HPDE6-E6E7 (cell line): Measurements from ENCODE around the gene SKIDA1.
"Not testable (repeated sequence)": the region's sequence is repeated elsewhere in the genome, so short reads cannot be mapped to it uniquely, and the experiment has no call there.

Experiments
- DNase-seq: peaks from one replicate; pipeline ENCODE4 v3.0.0; 2011; ENCODE audit warnings: missing footprints; ENCODE audit errors: extremely low spot score

SKIDA1 gene

DNA sequence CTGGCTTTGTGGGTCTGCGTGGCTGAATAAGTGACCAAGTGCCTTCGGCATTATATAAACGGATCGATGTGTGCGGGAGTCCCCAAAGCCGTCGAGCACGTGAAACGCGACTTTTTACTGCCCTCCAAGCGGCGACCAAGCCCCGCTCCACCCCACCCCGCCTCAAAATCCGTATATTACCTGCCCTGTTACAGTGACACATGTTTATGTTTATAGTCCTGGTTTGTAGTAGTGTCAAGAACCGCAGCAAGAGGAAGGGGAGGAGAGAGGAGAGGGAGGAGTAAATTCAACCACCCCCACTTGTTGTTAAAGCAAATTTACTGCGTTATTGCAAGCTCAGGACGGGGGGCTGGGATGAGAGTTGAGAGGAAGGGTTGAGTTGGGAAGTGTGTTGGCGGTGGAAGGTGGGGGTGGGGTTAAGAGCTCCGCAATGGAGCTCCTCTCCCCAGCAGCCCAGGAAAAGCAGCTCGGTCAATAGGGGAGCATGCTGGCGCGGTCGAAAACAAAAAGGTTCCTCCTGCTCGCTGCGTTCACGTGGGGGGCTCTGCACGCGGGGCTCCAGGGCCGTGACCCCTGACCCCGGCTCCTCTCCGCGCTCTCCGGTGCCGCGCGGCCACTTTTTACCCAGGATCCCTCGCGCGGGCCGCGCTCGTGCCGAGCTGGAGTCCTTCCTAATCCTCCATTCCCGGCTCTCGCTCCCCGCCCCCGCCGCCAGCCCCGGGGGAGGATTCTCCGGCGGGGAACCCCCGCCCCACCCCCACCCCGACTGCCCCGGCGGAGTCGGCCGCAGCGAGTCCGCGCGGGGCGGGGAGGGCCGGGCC, at the start of gene SKIDA1:
TSS of gene SKIDA1 (minus strand) at position 316 of the 821 bp plus-strand sequence. CDS start 7,860 bp downstream, outside the sequence.
- DNase-seq, result no peak

DNA sequence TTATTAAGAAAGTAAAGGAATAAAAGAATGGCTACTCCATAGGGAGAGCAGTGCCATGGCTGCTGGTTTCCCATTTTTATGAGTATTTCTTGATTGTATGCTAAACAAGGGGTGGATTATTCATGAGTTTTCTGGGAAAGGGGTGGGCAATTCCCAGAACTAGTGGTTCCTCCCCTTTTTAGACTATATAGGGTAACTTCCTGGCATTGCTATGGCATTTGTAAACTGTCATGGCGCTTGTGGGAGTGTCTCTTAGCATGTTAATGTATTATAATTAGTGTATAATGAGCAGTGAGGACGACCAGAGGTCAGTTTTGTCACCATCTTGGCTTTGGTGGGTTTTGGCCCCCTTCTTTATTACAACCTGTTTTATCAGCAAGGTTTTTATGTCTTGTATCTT, 49.0 kb upstream of the SKIDA1 start:
- DNase-seq, result not testable (repeated sequence)

DNA sequence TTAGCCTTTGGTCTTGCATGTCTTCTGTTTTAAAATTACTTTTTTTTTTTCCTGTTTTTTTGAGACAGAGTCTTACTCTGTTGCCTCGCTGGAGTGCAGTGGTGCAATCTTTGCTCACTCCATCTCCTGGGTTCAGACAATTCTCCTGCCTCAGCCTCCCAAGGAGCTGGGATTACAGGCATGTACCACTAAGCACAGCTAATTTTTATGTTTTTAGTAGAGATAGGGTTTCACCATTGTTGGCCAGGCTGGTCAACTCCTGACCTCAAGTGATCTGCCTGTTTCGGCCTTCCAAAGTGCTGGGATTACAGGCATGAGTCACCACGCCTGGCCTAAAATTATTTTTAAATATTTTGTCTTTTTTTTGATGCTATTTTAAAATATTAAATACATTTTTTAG, 47.1 kb upstream of the SKIDA1 start:
- no peak for DNase-seq

DNA sequence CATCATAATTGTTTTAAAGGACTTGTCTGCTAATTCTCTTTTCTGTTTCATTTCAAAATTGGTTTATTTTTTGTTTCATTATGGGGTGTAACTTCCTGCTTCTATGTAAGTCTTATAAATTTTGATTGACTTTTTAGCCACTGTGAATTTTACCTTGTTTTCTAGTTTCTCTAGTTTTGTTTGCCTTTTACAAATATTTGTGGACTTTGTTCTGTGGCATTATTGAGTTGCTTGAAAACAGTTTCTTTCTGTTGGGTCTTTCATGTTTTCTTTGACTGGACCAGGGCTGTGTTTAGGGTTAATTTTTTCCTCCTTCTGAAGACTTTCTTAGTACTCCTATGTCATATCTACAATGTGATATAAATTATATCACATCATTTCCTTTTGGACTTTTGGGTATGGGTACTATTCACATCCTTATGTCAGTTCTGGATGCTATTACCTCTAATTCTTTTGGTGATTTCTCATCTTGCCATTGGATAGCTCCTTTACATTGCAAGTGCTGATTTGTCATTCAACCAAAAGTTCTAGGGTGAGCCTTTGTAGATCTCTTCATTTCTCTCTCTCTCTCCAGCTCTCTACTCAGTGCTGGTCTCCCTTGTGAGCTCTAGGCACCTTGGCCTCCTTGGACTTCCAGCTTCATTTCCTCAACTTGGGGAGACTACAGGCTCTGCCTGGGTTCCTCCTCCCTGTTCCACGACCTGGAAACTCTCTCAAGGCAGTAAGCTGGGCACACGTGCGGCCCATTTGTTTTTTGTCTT, 45.5 kb upstream of the SKIDA1 start:
- no peak for DNase-seq

DNA sequence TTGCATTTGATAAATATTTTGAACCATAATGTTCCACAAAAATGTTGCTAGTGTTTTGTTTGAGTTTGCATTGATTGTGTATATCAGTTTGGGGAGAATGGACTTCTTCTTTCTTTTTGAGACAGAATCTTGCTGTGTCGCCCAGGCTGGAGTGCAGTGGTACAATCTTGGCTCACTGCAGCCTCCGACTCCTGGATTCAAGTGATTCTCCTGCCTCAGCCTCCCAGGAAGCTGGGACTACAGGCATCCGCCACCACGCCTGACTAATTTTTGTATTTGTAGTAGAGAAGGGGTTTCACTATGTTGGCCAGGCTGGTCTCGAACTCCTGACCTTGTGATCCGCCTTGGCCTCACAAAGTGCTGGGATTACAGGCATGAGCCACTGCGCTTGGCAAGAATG, 33.5 kb upstream of the SKIDA1 start:
- DNase-seq, result not testable (repeated sequence)

DNA sequence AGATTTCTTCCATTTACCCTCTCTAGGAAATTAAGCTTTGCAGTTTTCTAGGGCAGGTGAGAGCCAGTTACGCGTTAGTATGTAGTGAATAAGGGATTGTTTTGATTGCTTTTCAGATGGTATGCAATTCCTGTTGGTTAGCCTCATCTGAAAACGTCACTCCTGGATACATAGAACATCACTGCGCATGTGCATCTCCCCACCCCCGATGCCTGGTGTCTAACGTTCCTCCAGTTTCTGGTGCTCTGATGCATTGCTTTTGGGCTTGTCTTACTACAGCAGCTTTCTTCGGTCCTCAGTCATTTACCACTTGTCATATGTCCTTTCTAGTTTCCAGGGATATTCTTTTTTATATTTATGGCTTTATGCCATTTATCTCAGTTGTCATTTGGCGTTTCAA, 31.0 kb upstream of the SKIDA1 start:
- DNase-seq, result no peak

DNA sequence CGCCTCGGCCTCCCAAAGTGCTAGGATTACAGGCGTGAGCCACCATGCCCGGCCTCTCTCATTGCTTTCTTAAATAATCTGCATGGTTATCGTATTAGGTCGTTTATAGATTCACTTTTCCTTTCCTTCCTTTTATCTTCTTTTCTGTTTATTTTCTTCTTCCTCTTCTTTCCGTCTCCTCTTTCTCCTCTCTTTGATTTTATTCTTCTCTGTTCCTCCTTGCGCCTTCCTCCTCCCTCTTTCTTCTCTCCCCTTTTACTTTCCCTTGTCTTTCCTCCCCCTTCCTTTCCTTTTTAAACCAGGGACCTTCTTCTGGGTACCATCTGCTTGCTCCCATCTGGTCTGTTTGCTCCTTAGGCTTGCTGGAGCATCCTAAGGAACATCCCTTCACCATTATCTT, 27.2 kb upstream of the SKIDA1 start:
- no peak for DNase-seq

DNA sequence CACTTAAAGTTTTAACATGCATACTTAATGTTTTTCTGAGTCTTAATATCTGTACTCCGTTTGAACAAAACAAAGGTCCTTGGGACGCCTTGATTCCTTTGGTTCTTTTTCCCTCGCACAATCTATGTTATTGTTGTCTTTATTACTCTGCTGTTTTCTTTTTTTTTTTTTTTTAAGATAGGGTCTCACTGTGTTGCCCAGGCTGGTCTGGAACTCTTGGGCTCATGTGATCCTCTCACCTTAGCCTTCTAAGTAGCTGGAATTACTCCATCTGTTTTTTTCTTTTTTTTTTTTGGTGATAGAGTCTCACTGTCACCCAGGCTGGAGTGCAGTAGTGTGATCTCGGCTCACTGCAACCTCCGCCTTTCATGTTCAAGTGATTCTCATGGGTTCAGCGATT, 21.8 kb upstream of the SKIDA1 start:
- DNase-seq, result no peak

DNA sequence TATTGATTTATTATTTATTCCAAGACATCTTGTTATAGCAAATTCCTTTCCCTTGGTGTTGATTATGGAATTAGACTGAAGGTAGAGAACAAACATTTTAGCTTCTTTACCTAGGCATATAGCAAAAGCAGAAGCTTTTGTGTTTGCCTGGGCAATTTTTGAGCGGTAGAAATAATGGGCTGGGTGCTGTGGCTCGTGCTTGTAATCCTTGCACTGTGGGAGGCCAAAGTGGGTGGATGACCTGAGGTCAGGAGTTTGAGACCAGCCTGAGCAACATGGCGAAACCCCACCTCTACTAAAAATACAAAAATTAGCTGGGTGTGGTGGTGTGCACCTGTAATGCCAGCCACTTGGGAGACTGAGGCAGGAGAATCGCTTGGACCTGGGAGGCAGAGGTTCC, 15.2 kb upstream of the SKIDA1 start:
- not testable (repeated sequence) for DNase-seq

DNA sequence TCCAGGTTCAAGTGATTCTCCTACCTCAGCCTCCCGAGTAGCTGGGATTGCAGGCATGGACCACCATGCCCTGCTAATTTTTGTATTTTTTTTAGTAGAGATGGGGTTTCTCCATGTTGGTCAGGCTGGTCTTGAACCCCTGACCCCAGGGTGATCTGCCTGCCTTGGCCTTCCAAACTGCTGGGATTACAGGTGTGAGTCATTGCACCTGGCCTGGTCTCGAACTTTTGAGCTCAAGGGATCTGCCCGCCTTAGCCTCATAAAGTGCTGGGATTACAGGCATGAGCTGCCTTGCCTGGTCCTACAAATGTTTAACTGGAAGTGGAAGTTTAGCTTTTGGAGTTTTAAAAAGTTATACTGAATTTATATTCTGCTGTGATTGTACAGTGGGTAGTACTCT, 11.4 kb upstream of the SKIDA1 start:
- DNase-seq, result no peak

DNA sequence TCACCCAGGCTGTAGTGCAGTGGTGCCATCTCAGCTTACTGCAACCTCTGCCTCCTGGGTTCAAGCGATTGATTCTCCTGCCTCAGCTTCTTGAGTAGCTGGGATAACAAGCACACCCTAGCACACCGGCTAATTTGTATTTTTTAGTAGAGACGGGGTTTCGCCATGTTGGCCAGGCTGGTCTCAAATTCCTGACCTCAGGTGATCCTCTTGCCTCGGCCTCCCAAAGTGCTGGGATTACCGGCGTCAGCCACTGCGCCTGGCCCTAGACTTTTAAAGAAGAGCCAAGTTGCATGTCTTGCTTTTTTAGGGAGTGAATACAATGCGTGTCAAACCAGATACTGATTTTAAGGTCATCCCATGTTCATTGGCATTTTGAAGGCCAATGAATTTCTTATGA, 10.5 kb upstream of the SKIDA1 start:
- not testable (repeated sequence) for DNase-seq

DNA sequence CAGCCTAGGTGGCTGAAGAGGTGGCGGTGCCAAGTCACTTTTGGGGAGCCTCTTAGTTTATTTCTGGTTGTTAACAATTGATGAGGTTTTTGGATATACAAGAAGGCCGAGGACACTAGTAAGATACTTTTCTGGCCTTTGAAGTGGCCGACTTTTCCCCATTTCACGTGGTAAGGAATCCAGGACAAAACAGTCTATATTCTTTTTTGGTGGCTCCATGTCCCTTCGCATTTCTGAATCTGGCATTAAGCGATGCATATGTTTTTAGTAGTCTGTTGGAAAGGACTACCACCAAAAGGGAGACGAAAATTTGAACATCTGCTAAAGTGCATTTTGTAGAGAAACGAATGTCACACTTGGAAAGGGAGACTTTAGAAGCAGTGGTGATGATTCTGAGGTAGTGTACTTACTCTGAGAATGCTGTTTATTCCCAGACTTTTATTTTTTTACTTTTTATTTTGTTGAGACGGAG, 10.0 kb upstream of the SKIDA1 start:
- no peak for DNase-seq

DNA sequence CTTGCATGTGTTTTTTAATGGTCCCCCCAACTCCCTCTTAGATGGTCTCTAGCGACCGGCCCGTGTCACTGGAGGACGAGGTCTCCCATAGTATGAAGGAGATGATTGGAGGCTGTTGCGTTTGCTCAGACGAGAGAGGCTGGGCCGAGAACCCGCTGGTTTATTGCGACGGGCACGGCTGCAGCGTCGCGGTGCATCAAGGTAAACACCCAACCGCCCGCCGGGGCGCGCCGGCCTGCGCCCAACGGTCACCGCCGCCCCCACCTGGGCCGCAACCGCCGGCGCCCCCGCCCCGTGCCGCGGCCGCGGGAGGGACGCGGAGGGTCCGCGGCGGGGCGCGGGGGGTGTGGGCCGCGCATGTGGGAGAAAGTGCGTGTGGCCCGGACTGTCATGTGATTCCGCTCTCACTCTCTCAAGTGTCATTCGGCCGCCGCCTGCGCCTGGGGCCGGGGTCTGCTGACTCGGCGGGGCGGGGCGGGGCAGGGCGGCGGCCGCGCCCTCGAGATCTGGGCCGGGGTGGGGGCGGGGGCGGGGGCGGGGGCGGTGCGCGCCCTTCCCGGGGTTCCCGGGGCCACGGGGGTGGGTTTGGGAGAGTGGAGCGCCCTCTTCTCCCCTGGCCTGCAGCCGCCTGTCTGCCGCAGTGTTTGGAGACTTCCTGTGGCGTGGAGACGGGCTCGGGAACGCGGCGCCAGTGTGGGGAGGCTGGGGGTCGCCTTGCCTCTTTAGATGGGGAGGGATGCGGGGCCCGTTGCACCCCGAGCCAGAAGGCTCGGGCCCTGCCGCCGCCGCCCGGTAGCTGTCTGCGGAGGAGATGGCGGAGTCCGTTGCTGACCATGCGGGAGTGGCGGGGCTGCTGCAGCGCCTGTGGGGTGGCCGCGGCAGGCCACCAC, 9.4 kb upstream of the SKIDA1 start:
- no peak for DNase-seq

DNA sequence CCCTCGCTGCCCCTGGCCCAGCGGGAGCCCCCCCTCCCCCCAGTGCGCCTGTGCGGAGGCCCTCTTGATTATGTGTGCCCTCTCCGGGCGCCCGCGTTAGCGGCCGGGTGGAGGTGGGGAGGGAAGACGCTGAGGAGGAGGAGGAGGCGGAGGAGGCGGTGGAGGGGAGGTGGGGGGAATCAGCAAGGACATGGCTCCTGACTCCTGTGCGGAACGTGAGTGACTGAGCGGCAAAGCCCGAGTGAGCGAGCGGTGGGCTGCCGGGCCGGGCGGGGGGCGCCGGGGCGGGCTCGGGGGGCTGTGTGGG, 8.8 kb upstream of the SKIDA1 start:
- no peak for DNase-seq

DNA sequence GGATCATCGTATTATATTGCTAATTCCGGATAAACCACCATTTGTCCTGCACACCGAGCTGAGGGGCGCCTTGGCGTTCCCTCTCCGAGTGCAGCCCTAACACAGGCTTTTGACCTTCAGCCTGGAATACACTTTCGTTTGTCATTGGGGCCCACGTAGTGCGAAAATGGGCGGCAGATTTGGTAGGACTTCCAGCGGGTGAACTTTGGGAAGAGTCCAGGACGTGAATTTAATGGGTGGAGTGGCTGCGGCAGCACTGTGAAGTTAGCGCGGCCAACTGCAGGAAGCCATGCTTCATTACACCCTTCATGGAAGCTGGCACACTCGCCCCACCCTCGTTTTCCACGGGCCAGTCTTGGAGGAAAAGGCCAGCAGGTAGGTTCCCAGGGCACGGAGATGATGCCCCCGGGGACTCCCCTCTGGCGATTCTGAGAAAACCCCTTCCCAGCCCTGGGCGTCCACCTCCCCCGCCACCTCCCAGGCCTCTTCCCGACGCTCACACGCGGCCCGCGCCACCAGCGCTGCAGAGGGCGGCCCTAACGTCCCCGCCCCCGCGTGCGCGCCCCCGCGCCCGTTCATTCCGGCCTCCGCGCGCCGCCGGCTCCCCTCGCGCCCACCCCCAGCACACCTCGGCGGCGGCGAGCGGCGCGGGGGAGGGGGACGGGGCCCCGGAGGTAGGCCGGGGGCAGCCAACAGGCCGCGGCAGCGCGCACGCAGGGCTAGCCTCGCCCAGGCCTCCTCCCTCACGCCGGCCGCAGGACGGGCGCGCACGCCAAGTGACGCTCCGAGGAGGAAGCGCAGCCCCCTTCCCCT, 8.2 kb upstream of the SKIDA1 start, which contains the start of gene MLLT10:
TSS of gene MLLT10 (plus strand) at position 766 of the 813 bp plus-strand sequence. CDS start 413 bp downstream, outside the sequence.
- DNase-seq, result no peak

DNA sequence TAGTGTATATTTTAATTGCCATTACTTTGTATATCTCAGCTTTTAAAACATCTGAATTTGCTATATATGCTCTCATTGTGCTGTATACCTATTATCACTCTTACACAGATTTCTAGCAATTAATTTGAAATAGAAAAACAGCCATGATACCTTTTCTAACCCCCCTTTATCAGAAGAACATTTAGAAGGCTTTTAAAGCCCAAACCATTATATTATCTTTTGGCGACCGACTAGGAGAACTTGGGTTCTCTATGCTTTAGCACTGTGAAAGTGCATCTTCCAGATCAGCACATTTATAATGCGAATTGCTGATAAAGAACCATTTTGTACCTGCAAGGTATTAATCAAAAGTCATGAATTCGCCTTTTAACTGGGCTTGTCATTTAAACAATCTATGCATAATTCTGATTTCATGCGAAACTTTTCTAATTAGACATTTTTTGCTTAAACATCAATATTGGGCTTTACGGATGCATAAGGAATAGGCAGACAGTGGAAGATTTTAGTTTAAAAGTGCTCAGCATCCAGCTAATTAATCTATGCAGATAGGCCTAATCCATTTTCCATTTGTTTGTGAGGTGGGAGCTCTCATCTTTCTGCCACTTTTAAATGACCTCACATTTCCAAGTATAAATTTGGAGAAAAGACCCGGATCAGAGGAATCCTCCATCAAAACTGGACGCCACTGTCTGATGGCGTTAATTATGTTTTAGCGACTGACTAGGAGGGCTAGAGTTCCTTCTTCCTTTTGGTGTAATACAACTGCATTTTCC, 7.4 kb upstream of the SKIDA1 start:
- DNase-seq, result no peak

DNA sequence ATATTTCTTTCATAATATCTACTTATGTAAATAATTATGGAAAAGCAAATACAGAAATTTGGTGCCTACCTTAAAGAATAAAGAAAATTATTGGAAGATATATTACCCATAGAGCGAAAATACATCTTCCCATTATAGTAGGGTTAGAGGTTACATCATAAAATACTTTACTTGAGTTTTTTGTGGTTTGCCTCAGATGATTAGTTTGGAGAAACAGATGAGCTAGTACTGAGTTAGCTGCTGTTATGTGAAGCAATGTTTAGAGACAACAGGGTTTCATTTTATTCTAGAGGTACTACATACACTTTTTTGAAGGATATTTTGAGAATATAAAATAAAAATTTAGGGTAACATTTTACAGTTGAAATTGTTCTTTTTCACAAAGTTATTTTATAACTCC, 5.7 kb upstream of the SKIDA1 start:
- DNase-seq, result no peak

DNA sequence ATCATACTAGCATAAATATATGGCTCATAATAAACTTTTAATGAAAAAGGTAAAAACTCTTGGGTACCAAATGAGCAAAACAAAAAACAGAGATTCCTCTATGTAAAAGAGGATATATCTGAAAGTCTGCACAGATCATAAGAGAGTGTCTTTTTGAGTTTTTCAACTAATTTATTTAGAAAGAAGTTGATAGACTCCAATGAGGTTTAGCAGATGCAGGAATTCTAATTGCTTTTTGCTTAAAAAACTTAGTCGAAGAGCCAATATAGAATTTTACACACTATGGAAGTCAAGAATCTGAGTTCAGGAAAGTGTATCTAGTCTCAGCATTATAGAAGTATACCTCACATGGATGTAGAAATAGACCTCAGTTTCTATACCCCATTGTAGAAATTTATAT, 5.2 kb upstream of the SKIDA1 start:
- DNase-seq, result no peak

DNA sequence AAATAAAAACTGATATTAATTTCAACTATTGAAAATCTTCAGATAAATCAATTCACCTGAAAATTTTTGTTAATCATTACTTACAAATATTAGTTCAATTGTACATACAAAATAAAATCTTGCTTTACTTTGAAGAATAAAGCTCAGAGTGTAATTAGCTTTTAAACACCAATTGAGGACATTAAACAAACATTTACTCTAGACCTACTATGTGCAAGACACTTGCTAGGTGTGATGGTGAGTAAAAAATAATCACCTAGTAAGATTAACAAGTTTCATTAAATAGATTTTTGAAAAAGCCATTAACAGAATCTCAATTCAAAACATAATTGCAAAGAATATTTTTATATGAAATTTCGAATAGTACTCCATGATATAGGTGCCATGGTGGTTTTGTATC, 4.7 kb upstream of the SKIDA1 start:
- no peak for DNase-seq
